Chondrocyte (in vitro differentiated cells): ENCODE measurements around the gene MTHFD2. TPM values are rescaled to one million over a fixed set of nuclear protein-coding genes. Genes with fewer than 3 reads are reported as not detected.
A peak's percentile ranks its signal among the peaks of the same experiment; 100 is the strongest.

Source experiments
- DNase-seq: peaks from one replicate; pipeline ENCODE4 v3.0.0; 2021; ENCODE audit warnings: mixed read lengths, low spot score
- H3K27ac Mint-ChIP-seq: one replicate; pipeline ENCODE4 v1.8.0; 2021; ENCODE audit warnings: mild to moderate bottlenecking, moderate library complexity, mixed read lengths; ENCODE audit not compliant: unreplicated experiment
- H3K27me3 Mint-ChIP-seq: 2 replicates; pipeline ENCODE4 v1.8.0; 2021; ENCODE audit warnings: low read depth, mixed read lengths
- H3K36me3 Mint-ChIP-seq: 2 replicates; pipeline ENCODE4 v1.8.0; 2021; ENCODE audit warnings: low read depth, mixed read lengths
- H3K4me1 Mint-ChIP-seq: 2 replicates; pipeline ENCODE4 v1.8.0; 2021; ENCODE audit warnings: low read depth, mild to moderate bottlenecking, mixed read lengths
- H3K4me3 Mint-ChIP-seq: one replicate; pipeline ENCODE4 v1.8.0; 2021; ENCODE audit warnings: mild to moderate bottlenecking, moderate library complexity, mixed read lengths; ENCODE audit not compliant: unreplicated experiment
- H3K9me3 Mint-ChIP-seq: 2 replicates; pipeline ENCODE4 v1.8.0; 2021; ENCODE audit warnings: low read depth, mixed read lengths
- CTCF ChIP-seq: fragments of 200-600 bp; sonication (generic); IDR thresholded peaks from 2 replicates; pipeline ENCODE4 v1.5.0; 2021; ENCODE audit warnings: antibody characterized with exemption, mild to moderate bottlenecking, moderate library complexity
- total RNA-seq: library from RNA; stranded (reverse); gene quantifications from 3 replicates; pipeline ENCODE4 v1.2.1, GENCODE V29; 2021

MTHFD2 gene
- total RNA-seq, 1 donor from 2014 or later: 363 TPM

GRCh38 chr2:74216642-74217041 is 18.2 kb downstream of the MTHFD2 start:
- Mint-ChIP-seq H3K27ac (peak overlapping the region; percentile 41), H3K9me3 (no peaks in the 10 kb centered on the region), H3K36me3 (peaks cover 33% of the 10 kb centered on the region), H3K4me3 (no peak overlapping the region), H3K4me1 (no peaks in the 10 kb centered on the region), H3K27me3 (no peaks in the 10 kb centered on the region)
- no peak for TF ChIP-seq CTCF
- no peak for DNase-seq

- peaks cover 26% of the 10 kb centered on the region for H3K36me3 Mint-ChIP-seq
- no peak overlapping the region for H3K4me3 Mint-ChIP-seq
- H3K4me1 Mint-ChIP-seq: peaks cover 18% of the 10 kb centered on the region
- H3K9me3 Mint-ChIP-seq: no peaks in the 10 kb centered on the region
- no peak overlapping the region for H3K27ac Mint-ChIP-seq
- no peak for TF ChIP-seq CTCF
- no peaks in the 10 kb centered on the region for H3K27me3 Mint-ChIP-seq
- no peak for DNase-seq
Observed at GRCh38 chr2:74219846-74220486, 21.6 kb downstream of the MTHFD2 start.

GRCh38 chr2:74221091-74221490 is 22.7 kb downstream of the MTHFD2 start:
- no peak overlapping the region for H3K4me3 Mint-ChIP-seq
- peaks cover 25% of the 10 kb centered on the region for H3K4me1 Mint-ChIP-seq
- DNase-seq: no peak

GRCh38 chr2:74221604-74222299 is 23.3 kb downstream of the MTHFD2 start:
- Mint-ChIP-seq H3K4me1 (peaks cover 32% of the 10 kb centered on the region), H3K36me3 (peaks cover 21% of the 10 kb centered on the region), H3K4me3 (no peak overlapping the region), H3K27ac (peak overlapping the region; percentile 17), H3K9me3 (no peaks in the 10 kb centered on the region), H3K27me3 (no peaks in the 10 kb centered on the region)
- DNase-seq: no peak
- no peak for TF ChIP-seq CTCF

More at GRCh38 chr2:74221091-74221490, 22.7 kb downstream of the MTHFD2 start:
- H3K36me3 Mint-ChIP-seq: peaks cover 21% of the 10 kb centered on the region
- H3K9me3 Mint-ChIP-seq: no peaks in the 10 kb centered on the region
- no peak for TF ChIP-seq CTCF
- H3K27ac Mint-ChIP-seq: peak overlapping the region; percentile 32
- H3K27me3 Mint-ChIP-seq: no peaks in the 10 kb centered on the region

- no peak overlapping the region for H3K27ac Mint-ChIP-seq
- peaks cover 33% of the 10 kb centered on the region for H3K4me1 Mint-ChIP-seq
- H3K36me3 Mint-ChIP-seq: peaks cover 20% of the 10 kb centered on the region
- no peaks in the 10 kb centered on the region for H3K27me3 Mint-ChIP-seq
- H3K4me3 Mint-ChIP-seq: no peak overlapping the region
- no peak for TF ChIP-seq CTCF
- DNase-seq: no peak
- no peaks in the 10 kb centered on the region for H3K9me3 Mint-ChIP-seq
Observed at GRCh38 chr2:74222300-74222650, 23.9 kb downstream of the MTHFD2 start.
